HT-29 (cell line): Measurements from ENCODE around the gene LMF2. TPM values are rescaled to one million over a fixed set of nuclear protein-coding genes. Genes with fewer than 3 reads are reported as not detected.

Experiments used
- DNase-seq: peaks from one replicate; pipeline ENCODE4 v3.0.0-alpha.2; 2015; ENCODE audit warnings: low spot score
- total RNA-seq: library from RNA; depleted of rRNA; stranded (reverse); fragments of >200 nt; shearing (Covaris generic); gene quantifications from 2 replicates; pipeline ENCODE4 v1.2.3, GENCODE V29; 2014; rRNA removed

Gene LMF2
- total RNA-seq, 1 experiment from 2014 or later, result 52.8 TPM

GRCh38 chr22:50465066-50465930, 42.2 kb downstream of the LMF2 start:
- DNase-seq, result no peak

GRCh38 chr22:50464451-50464850, 43.1 kb downstream of the LMF2 start:
- DNase-seq, result no peak

- DNase-seq, result no peak
Measured at GRCh38 chr22:50463188-50463900, 44.2 kb downstream of the LMF2 start.

- no peak for DNase-seq
Measured at GRCh38 chr22:50461979-50462540, 45.4 kb downstream of the LMF2 start.

GRCh38 chr22:50461536-50461935, 46.0 kb downstream of the LMF2 start:
- DNase-seq, result no peak

- peak; percentile 30 for DNase-seq
Measured at GRCh38 chr22:50460938-50461337, 46.6 kb downstream of the LMF2 start.

GRCh38 chr22:50459496-50460140, 47.9 kb downstream of the LMF2 start:
- no peak for DNase-seq

- no peak for DNase-seq
Measured at GRCh38 chr22:50459016-50459415, 48.5 kb downstream of the LMF2 start.

- no peak for DNase-seq
Measured at GRCh38 chr22:50456466-50457234, 50.9 kb downstream of the LMF2 start.

- no peak for DNase-seq
Measured at GRCh38 chr22:50456026-50456425, 51.5 kb downstream of the LMF2 start.

- DNase-seq, result no peak
Measured at GRCh38 chr22:50455201-50455600, 52.3 kb downstream of the LMF2 start.

GRCh38 chr22:50454556-50455075, 52.9 kb downstream of the LMF2 start:
- DNase-seq, result no peak

Other genes starting within 250 kb of the LMF2 start
- gene MAPK12, start 246.0 kb downstream of the LMF2 start, total RNA-seq, result 6.6 and 6.7 TPM in 2 replicates
- 1.6 and 2.2 TPM in 2 replicates for gene MAPK11, start 237.3 kb downstream of the LMF2 start, total RNA-seq
- gene PLXNB2, start 200.1 kb downstream of the LMF2 start, total RNA-seq, result 247 and 252 TPM in 2 replicates
- 4.5 and 5.2 TPM in 2 replicates for gene DENND6B, start 180.7 kb downstream of the LMF2 start, total RNA-seq
- 54.1 and 56.7 TPM in 2 replicates for gene PPP6R2, start 164.4 kb downstream of the LMF2 start, total RNA-seq
- 85.0 and 102 TPM in 2 replicates for gene SBF1, start 32.7 kb downstream of the LMF2 start, total RNA-seq
- 2.2 and 4.2 TPM in 2 replicates for gene ADM2, start 26.2 kb downstream of the LMF2 start, total RNA-seq
- gene MIOX, start 20.8 kb downstream of the LMF2 start, total RNA-seq, result not detected in 2 replicates
- gene NCAPH2, start 522 bp upstream of the LMF2 start, total RNA-seq, result 87.9 and 88.8 TPM in 2 replicates
- gene SCO2, start 17.9 kb upstream of the LMF2 start, total RNA-seq, result 5.0 and 5.5 TPM in 2 replicates
- gene TYMP, start 22.3 kb upstream of the LMF2 start, total RNA-seq, result 6.9 and 7.4 TPM in 2 replicates
- gene KLHDC7B, start 38.2 kb upstream of the LMF2 start, total RNA-seq, result not detected in 2 replicates
- not detected in 2 replicates for gene SYCE3, start 55.2 kb upstream of the LMF2 start, total RNA-seq
- gene CPT1B, start 70.7 kb upstream of the LMF2 start, total RNA-seq, result 1.5 and 2.5 TPM in 2 replicates
- 21.5 and 26.2 TPM in 2 replicates for gene CHKB, start 75.1 kb upstream of the LMF2 start, total RNA-seq
- gene MAPK8IP2, start 93.1 kb upstream of the LMF2 start, total RNA-seq, result not detected in 2 replicates
- gene ARSA, start 120.5 kb upstream of the LMF2 start, total RNA-seq, result 11.4 and 16.6 TPM in 2 replicates
- not detected in 2 replicates for gene SHANK3, start 165.1 kb upstream of the LMF2 start, total RNA-seq
- not detected in 2 replicates for gene ACR, start 230.5 kb upstream of the LMF2 start, total RNA-seq